SK-N-SH (cell line): ENCODE data around the gene SEMA3B. TPM values are rescaled to one million over a fixed set of nuclear protein-coding genes. Genes with fewer than 3 reads are reported as not detected.

Source experiments
- CTCF ChIA-PET: fragments of 300-600, 350-600 bp; formaldehyde crosslinking; extraction: SDS; loops from one replicate; lab custom pipeline; 2021; lab: Yijun Ruan, JAX
- POLR2A ChIA-PET: fragments of 350-600 bp; sonication (Branson Sonifier 250); formaldehyde crosslinking; extraction: SDS; loops from one replicate; lab custom pipeline; 2020; ENCODE audit warnings: antibody characterized with exemption, inconsistent platforms; lab: Yijun Ruan, JAX
- DNase-seq: peaks from one replicate; pipeline ENCODE4 v3.0.0; 2012
- H2AFZ ChIP-seq: fragments of 200-600 bp; sonication (generic); 2 replicates; pipeline ENCODE4 v1.8.1; 2016; ENCODE audit warnings: antibody characterized with exemption, mild to moderate bottlenecking, low read depth
- H3F3A ChIP-seq: fragments of 200-600 bp; sonication (generic); replicated peaks from 2 replicates; pipeline ENCODE3; 2016; ENCODE audit warnings: antibody characterized with exemption, mild to moderate bottlenecking; ENCODE audit not compliant: insufficient read depth
- H3K27ac ChIP-seq, 2 experiments: fragments of 200-500 bp in 1 of 2; fragments of 200-600 bp in 1 of 2; sonication (Bioruptor generic) in 1 of 2; sonication (generic), shearing (Covaris generic) in 1 of 2; 2 replicates each; pipeline versions ENCODE4 v1.5.1 to v1.6.1; 2014 to 2016; ENCODE audit warnings: low read depth in 2 of 2, inconsistent platforms in 1 of 2, low read length in 1 of 2, mild to moderate bottlenecking in 1 of 2, mixed read lengths in 1 of 2
- H3K27me3 ChIP-seq: fragments of 200-600 bp; sonication (generic), shearing (Covaris generic); 2 replicates; pipeline ENCODE4 v1.6.1; 2016; ENCODE audit warnings: mixed run types; ENCODE audit not compliant: insufficient read depth
- H3K36me3 ChIP-seq, 2 experiments: fragments of 200-500 bp in 1 of 2; fragments of 200-600 bp in 1 of 2; sonication (Bioruptor generic) in 1 of 2; sonication (generic) in 1 of 2; replicated peaks in 1 of 2; 2 replicates each; pipeline versions ENCODE3 to v1.5.1; 2014 to 2016; ENCODE audit warnings: low read length in 1 of 2, mild to moderate bottlenecking in 1 of 2; ENCODE audit not compliant: insufficient read depth in 2 of 2, control insufficient read depth in 1 of 2
- H3K4me1 ChIP-seq, 2 experiments: fragments of 200-500 bp in 1 of 2; fragments of 200-600 bp in 1 of 2; sonication (Bioruptor generic) in 1 of 2; sonication (generic), shearing (Covaris generic) in 1 of 2; 2 replicates each; pipeline versions ENCODE4 v1.5.1 to v1.6.1; 2014 to 2016; ENCODE audit warnings: low read depth in 1 of 2, low read length in 1 of 2, mixed run types in 1 of 2; ENCODE audit not compliant: insufficient read depth in 2 of 2, control insufficient read depth in 1 of 2
- H3K4me2 ChIP-seq: fragments of 200-600 bp; sonication (generic), shearing (Covaris generic); 2 replicates; pipeline ENCODE4 v1.6.1; 2017; ENCODE audit warnings: mixed run types
- H3K4me3 ChIP-seq, 2 experiments: fragments of 200-500 bp in 1 of 2; fragments of 200-600 bp in 1 of 2; sonication (Bioruptor generic) in 1 of 2; sonication (generic), shearing (Covaris generic) in 1 of 2; 2 replicates each; pipeline versions ENCODE4 v1.5.1 to v1.8.1; 2014 to 2016; ENCODE audit warnings: low read depth in 2 of 2, inconsistent platforms in 1 of 2, low read length in 1 of 2, mild to moderate bottlenecking in 1 of 2, mixed read lengths in 1 of 2, moderate library complexity in 1 of 2
- H3K79me2 ChIP-seq: fragments of 200-600 bp; sonication (generic); 2 replicates; pipeline ENCODE4 v1.8.1; 2017; ENCODE audit warnings: mild to moderate bottlenecking; ENCODE audit not compliant: insufficient read depth
- H3K9ac ChIP-seq: fragments of 200-600 bp; sonication (generic); 2 replicates; pipeline ENCODE4 v1.6.1; 2017; ENCODE audit warnings: mixed run types
- H3K9me2 ChIP-seq: fragments of 200-600 bp; sonication (generic); 2 replicates; pipeline ENCODE4 v1.6.1; 2017; ENCODE audit warnings: mixed run types
- H3K9me3 ChIP-seq: fragments of 200-600 bp; sonication (generic); 2 replicates; pipeline ENCODE4 v1.6.1; 2017; ENCODE audit warnings: mixed run types, mild to moderate bottlenecking, moderate library complexity
- H4K20me1 ChIP-seq: fragments of 200-600 bp; sonication (generic); 2 replicates; pipeline ENCODE4 v1.6.1; 2017; ENCODE audit warnings: mild to moderate bottlenecking, mixed run types; ENCODE audit not compliant: insufficient read depth
- ELF1 ChIP-seq: IDR thresholded peaks from 2 replicates; pipeline ENCODE4 v1.4.0; 2012
- EP300 ChIP-seq, 2 experiments: IDR thresholded peaks; 2 replicates each; pipeline versions ENCODE4 v1.4.0 to v1.6.1; 2012; ENCODE audit warnings: borderline replicate concordance in 1 of 2, low read depth in 1 of 2, low read length in 1 of 2
- EZH2phosphoT487 ChIP-seq: fragments of 200-600 bp; sonication (generic); IDR thresholded peaks from 2 replicates; pipeline ENCODE4 v1.6.1; 2017; ENCODE audit warnings: low read depth, mixed run types, mild to moderate bottlenecking, antibody characterized with exemption, moderate library complexity, borderline replicate concordance
- FOSL2 ChIP-seq: IDR thresholded peaks from 2 replicates; pipeline ENCODE4 v1.4.0; 2012; ENCODE audit warnings: low read depth, mild to moderate bottlenecking, moderate library complexity, borderline replicate concordance
- FOXJ3 ChIP-seq: sonication (generic); formaldehyde crosslinking; IDR thresholded peaks from 2 replicates; pipeline ENCODE4 v1.5.1; 2020; ENCODE audit warnings: mild to moderate bottlenecking, missing genetic modification reagents
- FOXM1 ChIP-seq: IDR thresholded peaks from 2 replicates; pipeline ENCODE4 v1.4.0; 2012; ENCODE audit warnings: low read depth, mild to moderate bottlenecking
- JUND ChIP-seq: IDR thresholded peaks from 2 replicates; pipeline ENCODE4 v1.4.0; 2012
- MEF2A ChIP-seq: IDR thresholded peaks from 2 replicates; pipeline ENCODE4 v1.4.0; 2012; ENCODE audit warnings: low read depth, borderline replicate concordance
- MXI1 ChIP-seq: IDR thresholded peaks from 2 replicates; pipeline ENCODE4 v1.6.1; 2012; ENCODE audit warnings: mild to moderate bottlenecking, low read depth, low read length, improper control_type of control experiment
- NRF1 ChIP-seq: IDR thresholded peaks from 2 replicates; pipeline ENCODE4 v1.6.1; 2012; ENCODE audit warnings: low read depth, mild to moderate bottlenecking, low read length
- PBX3 ChIP-seq: IDR thresholded peaks from 2 replicates; pipeline ENCODE4; 2012
- POLR2AphosphoS5 ChIP-seq: IDR thresholded peaks from 2 replicates; pipeline ENCODE4 v1.6.1; 2012; ENCODE audit warnings: low read depth, low read length
- RAD21 ChIP-seq: IDR thresholded peaks from 2 replicates; pipeline ENCODE4 v1.6.1; 2012; ENCODE audit warnings: mild to moderate bottlenecking, low read length
- RCOR1 ChIP-seq: fragments of 150-350 bp; IDR thresholded peaks from 2 replicates; pipeline ENCODE4 v1.6.1; 2017; ENCODE audit warnings: antibody characterized with exemption, low read length
- SMC3 ChIP-seq: IDR thresholded peaks from 2 replicates; pipeline ENCODE4 v1.6.1; 2012; ENCODE audit warnings: low read depth, low read length, improper control_type of control experiment
- TAF1 ChIP-seq: IDR thresholded peaks from 2 replicates; pipeline ENCODE4 v1.6.1; 2012; ENCODE audit warnings: low read depth, mild to moderate bottlenecking, low read length, moderate library complexity, borderline replicate concordance
- TCF12 ChIP-seq: IDR thresholded peaks from 2 replicates; pipeline ENCODE4 v1.4.0; 2012
- TEAD4 ChIP-seq: IDR thresholded peaks from 2 replicates; pipeline ENCODE4 v1.4.0; 2012; ENCODE audit warnings: mild to moderate bottlenecking, borderline replicate concordance; ENCODE audit not compliant: insufficient read depth
- YY1 ChIP-seq: IDR thresholded peaks from 2 replicates; pipeline ENCODE4 v1.4.0; 2012; ENCODE audit warnings: low read depth, mild to moderate bottlenecking
- ZBTB33 ChIP-seq: IDR thresholded peaks from 2 replicates; pipeline ENCODE4 v1.4.0; 2012; ENCODE audit warnings: low read depth, borderline replicate concordance
- WGBS: methylation state at CpG from one replicate; pipeline ENCODE4 v1.1.6; 2017; ENCODE audit warnings: low lambda C conversion rate; 5-methylcytosine and 5-hydroxymethylcytosine counted together
- polyA plus RNA-seq, 3 experiments: library from polyadenylated mRNA; depleted of rRNA; stranded (reverse); fragments of >200 nt; gene quantifications; 2 replicates each; pipeline ENCODE4 v1.2.3, GENCODE V29; 2012
- TF ChIP-seq, protein P1 (sequence below): IDR thresholded peaks from 2 replicates; pipeline ENCODE4 v1.4.0; 2012; ENCODE audit warnings: low read depth
- TF ChIP-seq, protein P2 (sequence below): fragments of 200-600 bp; sonication (generic); IDR thresholded peaks from 2 replicates; pipeline ENCODE4 v1.6.1; 2017; ENCODE audit warnings: antibody characterized with exemption, mild to moderate bottlenecking, moderate library complexity
- TF ChIP-seq, protein P3 (sequence below): IDR thresholded peaks from 2 replicates; pipeline ENCODE4 v1.4.0; 2012; ENCODE audit warnings: low read depth, borderline replicate concordance

SEMA3B gene
- polyA plus RNA-seq, 1 of the 3 experiments (the other 2 are of a cell fraction) = 14.9 TPM

DNA sequence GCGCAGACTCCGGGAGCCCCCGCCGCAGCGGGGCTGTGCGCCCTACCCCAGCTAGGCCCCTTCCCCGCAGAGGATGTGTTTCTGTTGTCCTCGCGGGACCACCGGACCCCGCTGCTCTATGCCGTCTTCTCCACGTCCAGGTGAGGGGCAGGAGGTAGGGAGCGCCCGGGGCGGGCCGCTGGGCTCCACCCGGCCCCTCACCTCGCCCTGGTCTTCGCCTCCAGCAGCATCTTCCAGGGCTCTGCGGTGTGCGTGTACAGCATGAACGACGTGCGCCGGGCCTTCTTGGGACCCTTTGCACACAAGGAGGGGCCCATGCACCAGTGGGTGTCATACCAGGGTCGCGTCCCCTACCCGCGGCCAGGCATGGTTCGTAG lies 4.7 kb downstream of the SEMA3B start:
- ChIA-PET CTCF (interaction anchor here (0.6 to 12.2 kb wide), 22 partner anchors 9 to 337 kb away, joined by 3 to 206 read pairs (median 4); partner anchors contain the start of genes GNAI2 and GNAT1), POLR2A (no interaction called here)
- Histone ChIP-seq H3K4me3 (no peak overlapping the region), H3K9ac (no peak overlapping the region), H3F3A (peaks cover 14% of the 10 kb centered on the region), H3K79me2 (no peaks in the 10 kb centered on the region), H3K27me3 (0 out of 2 replicates have a peak, but pooled peaks cover 16% of the 10 kb centered on the region), H3K4me2 (no peak overlapping the region), H3K9me2 (no peaks in the 10 kb centered on the region), H3K9me3 (no peaks in the 10 kb centered on the region), H3K4me1 (peaks cover 11 to 19% of the 10 kb centered on the region in 2 experiments; a peak in 2 of 4 replicates), H4K20me1 (no peaks in the 10 kb centered on the region), H3K27ac (no peak overlapping the region), H3K36me3 (no peaks in the 10 kb centered on the region), H2AFZ (no peak overlapping the region)
- 50% methylated on average over 23 of the region's 31 CpGs for WGBS
- TF ChIP-seq, protein P1, sequence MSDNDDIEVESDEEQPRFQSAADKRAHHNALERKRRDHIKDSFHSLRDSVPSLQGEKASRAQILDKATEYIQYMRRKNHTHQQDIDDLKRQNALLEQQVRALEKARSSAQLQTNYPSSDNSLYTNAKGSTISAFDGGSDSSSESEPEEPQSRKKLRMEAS = no peak
- no peak for TF ChIP-seq TEAD4
- TF ChIP-seq RAD21 = no peak
- TF ChIP-seq JUND = no peak
- TF ChIP-seq TAF1 = no peak
- TF ChIP-seq EZH2phosphoT487 = no peak
- no peak for TF ChIP-seq FOXJ3 (CRISPR knock-in tag)
- no peak for TF ChIP-seq YY1
- TF ChIP-seq POLR2AphosphoS5 = no peak
- DNase-seq = no peak

DNA sequence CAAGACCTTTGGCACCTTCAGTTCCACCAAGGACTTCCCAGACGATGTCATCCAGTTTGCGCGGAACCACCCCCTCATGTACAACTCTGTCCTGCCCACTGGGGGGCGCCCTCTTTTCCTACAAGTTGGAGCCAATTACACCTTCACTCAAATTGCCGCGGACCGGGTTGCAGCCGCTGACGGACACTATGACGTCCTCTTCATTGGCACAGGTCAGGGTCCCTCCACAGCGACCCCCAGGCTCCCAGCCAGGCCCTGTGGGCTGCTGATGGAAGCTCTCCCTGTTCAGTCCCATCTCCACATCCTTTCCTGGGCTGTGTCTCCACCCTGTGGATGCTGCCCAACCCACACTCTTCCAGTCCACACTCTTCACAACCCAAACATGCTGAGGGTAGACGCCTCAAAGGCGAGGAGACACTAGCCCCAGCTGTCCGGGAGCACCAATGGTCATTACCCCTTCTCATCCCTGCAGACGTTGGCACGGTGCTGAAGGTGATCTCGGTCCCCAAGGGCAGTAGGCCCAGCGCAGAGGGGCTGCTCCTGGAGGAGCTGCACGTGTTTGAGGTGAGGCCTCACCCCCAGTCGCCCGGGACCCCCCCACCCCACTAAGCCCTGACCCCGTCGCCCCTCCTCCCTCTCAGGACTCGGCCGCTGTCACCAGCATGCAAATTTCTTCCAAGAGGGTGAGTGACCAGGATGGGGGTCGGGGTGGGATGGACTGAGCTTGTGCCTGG lies 5.6 kb downstream of the SEMA3B start:
- H3K4me2 ChIP-seq = no peak overlapping the region
- WGBS = 4% methylated on average over 16 of the region's 26 CpGs
- no peaks in the 10 kb centered on the region for H3K9me2 ChIP-seq
- peaks cover 8 to 19% of the 10 kb centered on the region in 2 experiments; a peak in 2 of 4 replicates for H3K4me1 ChIP-seq
- ChIA-PET POLR2A (no interaction called here), CTCF (interaction anchor here (0.6 to 12.2 kb wide), 36 partner anchors 10 to 276 kb away, joined by 3 to 206 read pairs (median 5); partner anchors contain the start of gene GNAT1)
- H3K36me3 ChIP-seq = no peaks in the 10 kb centered on the region
- H3K79me2 ChIP-seq = no peaks in the 10 kb centered on the region
- no peak overlapping the region for H2AFZ ChIP-seq
- 0 out of 2 replicates have a peak, but pooled peaks cover 16% of the 10 kb centered on the region for H3K27me3 ChIP-seq
- no peak overlapping the region for H3K9ac ChIP-seq
- TF ChIP-seq MEF2A (no peak), RAD21 (peak; percentile 32), MXI1 (no peak), TCF12 (no peak), ZBTB33 (no peak), YY1 (no peak), RCOR1 (no peak), TEAD4 (no peak), FOSL2 (no peak), NRF1 (no peak), FOXM1 (no peak), EP300 (IDR thresholded peaks at IDR 0.05; ENCODE audit: borderline replicate concordance in 1 of 2, low read depth in 1 of 2, low read length in 1 of 2) (no peak), ELF1 (no peak), PBX3 (no peak), TAF1 (no peak), SMC3 (peak; percentile 27)
- TF ChIP-seq, protein P2, sequence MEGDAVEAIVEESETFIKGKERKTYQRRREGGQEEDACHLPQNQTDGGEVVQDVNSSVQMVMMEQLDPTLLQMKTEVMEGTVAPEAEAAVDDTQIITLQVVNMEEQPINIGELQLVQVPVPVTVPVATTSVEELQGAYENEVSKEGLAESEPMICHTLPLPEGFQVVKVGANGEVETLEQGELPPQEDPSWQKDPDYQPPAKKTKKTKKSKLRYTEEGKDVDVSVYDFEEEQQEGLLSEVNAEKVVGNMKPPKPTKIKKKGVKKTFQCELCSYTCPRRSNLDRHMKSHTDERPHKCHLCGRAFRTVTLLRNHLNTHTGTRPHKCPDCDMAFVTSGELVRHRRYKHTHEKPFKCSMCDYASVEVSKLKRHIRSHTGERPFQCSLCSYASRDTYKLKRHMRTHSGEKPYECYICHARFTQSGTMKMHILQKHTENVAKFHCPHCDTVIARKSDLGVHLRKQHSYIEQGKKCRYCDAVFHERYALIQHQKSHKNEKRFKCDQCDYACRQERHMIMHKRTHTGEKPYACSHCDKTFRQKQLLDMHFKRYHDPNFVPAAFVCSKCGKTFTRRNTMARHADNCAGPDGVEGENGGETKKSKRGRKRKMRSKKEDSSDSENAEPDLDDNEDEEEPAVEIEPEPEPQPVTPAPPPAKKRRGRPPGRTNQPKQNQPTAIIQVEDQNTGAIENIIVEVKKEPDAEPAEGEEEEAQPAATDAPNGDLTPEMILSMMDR = peak; percentile 94
- TF ChIP-seq, protein P3, sequence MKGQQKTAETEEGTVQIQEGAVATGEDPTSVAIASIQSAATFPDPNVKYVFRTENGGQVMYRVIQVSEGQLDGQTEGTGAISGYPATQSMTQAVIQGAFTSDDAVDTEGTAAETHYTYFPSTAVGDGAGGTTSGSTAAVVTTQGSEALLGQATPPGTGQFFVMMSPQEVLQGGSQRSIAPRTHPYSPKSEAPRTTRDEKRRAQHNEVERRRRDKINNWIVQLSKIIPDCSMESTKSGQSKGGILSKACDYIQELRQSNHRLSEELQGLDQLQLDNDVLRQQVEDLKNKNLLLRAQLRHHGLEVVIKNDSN = no peak
- DNase-seq = peak; percentile 83
- no peak overlapping the region; a peak in 1 of 4 replicates for H3K4me3 ChIP-seq
- H3K9me3 ChIP-seq = no peaks in the 10 kb centered on the region
- H3K27ac ChIP-seq = no peak overlapping the region
- peaks cover 14% of the 10 kb centered on the region for H3F3A ChIP-seq
- H4K20me1 ChIP-seq = no peaks in the 10 kb centered on the region
